ENCODE results near the gene CELSR1. TPM values are rescaled to one million over a fixed set of nuclear protein-coding genes. Genes with fewer than 3 reads are reported as not detected.

CELSR1 gene
- total and polyA plus RNA-seq, 2 donors from 2014 or later = 15.7 to 49.9 TPM

- H3K36me3 ChIP-seq (ENCODE audit: control insufficient read depth in 2 of 3, insufficient read depth in 3 of 3, low read length in 3 of 3) = peaks cover 3 to 59% (median 38%) of the 10 kb centered on the region in 3 donors
- intact Hi-C loops (cut with DNase I) = no loop called here
- TF ChIP-seq, protein P1, sequence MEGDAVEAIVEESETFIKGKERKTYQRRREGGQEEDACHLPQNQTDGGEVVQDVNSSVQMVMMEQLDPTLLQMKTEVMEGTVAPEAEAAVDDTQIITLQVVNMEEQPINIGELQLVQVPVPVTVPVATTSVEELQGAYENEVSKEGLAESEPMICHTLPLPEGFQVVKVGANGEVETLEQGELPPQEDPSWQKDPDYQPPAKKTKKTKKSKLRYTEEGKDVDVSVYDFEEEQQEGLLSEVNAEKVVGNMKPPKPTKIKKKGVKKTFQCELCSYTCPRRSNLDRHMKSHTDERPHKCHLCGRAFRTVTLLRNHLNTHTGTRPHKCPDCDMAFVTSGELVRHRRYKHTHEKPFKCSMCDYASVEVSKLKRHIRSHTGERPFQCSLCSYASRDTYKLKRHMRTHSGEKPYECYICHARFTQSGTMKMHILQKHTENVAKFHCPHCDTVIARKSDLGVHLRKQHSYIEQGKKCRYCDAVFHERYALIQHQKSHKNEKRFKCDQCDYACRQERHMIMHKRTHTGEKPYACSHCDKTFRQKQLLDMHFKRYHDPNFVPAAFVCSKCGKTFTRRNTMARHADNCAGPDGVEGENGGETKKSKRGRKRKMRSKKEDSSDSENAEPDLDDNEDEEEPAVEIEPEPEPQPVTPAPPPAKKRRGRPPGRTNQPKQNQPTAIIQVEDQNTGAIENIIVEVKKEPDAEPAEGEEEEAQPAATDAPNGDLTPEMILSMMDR (IDR thresholded peaks at IDR 0.05; ENCODE audit: borderline replicate concordance, extremely low read depth, insufficient read depth) = no peak
Observed at GRCh38 chr22:46351767-46352166, 185.7 kb downstream of the CELSR1 start.

DNA sequence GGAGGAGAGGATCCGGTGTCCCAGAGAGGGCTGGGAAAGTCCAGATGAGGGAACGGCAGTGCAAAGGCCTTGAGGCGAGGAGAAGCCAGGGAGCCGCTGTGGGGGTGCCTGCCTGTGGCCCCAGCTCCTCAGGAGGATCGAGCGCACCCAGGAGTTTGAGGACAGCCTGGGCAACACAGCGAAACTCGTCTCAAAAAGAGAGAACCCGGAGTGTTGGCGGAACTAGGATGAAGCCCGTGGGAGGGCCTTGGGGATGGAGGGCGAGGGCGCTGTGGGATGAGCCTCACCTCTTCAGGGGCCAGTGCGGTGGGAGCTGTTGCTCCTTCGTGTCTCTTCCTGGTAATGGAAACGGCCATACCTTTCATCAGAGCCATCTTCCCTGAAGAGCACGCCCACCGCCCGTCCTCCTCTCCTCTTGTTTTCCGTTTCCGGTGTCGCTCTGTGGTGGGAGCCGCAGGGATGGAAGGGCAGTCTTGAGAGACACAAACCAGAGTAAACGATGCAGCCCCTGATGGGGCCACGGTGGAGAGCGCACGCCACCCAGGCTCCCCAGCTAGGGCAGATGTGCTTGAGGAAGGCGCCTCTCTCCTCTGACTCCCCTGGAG lies 186.2 kb downstream of the CELSR1 start:
- Histone ChIP-seq H3K9ac (ENCODE audit: low read length in 3 of 3) (no peak overlapping the region), H3K9me3 (ENCODE audit: control insufficient read depth in 2 of 3, insufficient read depth in 1 of 3, low read length in 3 of 3) (no peaks in the 10 kb centered on the region), H3K27ac (ENCODE audit: low read depth in 2 of 2, low read length in 2 of 2) (no peak overlapping the region), H3K36me3 (ENCODE audit: control insufficient read depth in 2 of 3, insufficient read depth in 3 of 3, low read length in 3 of 3) (peaks cover 3 to 65% (median 42%) of the 10 kb centered on the region in 3 donors), H3K4me3 (ENCODE audit: low read length in 3 of 3) (no peak overlapping the region), H3K4me1 (ENCODE audit: control insufficient read depth in 2 of 3, insufficient read depth in 2 of 3, low read depth in 1 of 3, low read length in 3 of 3) (no peaks in the 10 kb centered on the region), H3K27me3 (ENCODE audit: control insufficient read depth, insufficient read depth, low read length) (no peaks in the 10 kb centered on the region)
- TF ChIP-seq, protein P1 (IDR thresholded peaks at IDR 0.05; ENCODE audit: borderline replicate concordance, extremely low read depth, insufficient read depth) = no peak
- intact Hi-C loops (cut with DNase I) = no loop called here
- DNase-seq = peak in 2 of 5 donors; percentile 13 to 68
- no peak for FAIRE-seq

More at GRCh38 chr22:46351767-46352166, 185.7 kb downstream of the CELSR1 start:
- Histone ChIP-seq H3K9ac (ENCODE audit: low read length in 3 of 3) (no peak overlapping the region), H3K27ac (ENCODE audit: low read depth in 2 of 2, low read length in 2 of 2) (no peak overlapping the region), H3K4me1 (ENCODE audit: control insufficient read depth in 2 of 3, insufficient read depth in 2 of 3, low read depth in 1 of 3, low read length in 3 of 3) (no peaks in the 10 kb centered on the region), H3K9me3 (ENCODE audit: control insufficient read depth in 2 of 3, insufficient read depth in 1 of 3, low read length in 3 of 3) (no peaks in the 10 kb centered on the region), H3K27me3 (ENCODE audit: control insufficient read depth, insufficient read depth, low read length) (no peaks in the 10 kb centered on the region), H3K4me3 (ENCODE audit: low read length in 3 of 3) (no peak overlapping the region)
- no peak for FAIRE-seq
- DNase-seq = peak in 1 of 5 donors; percentile 51

GRCh38 chr22:46350646-46351045 lies 186.8 kb downstream of the CELSR1 start:
- H3K4me3 ChIP-seq (ENCODE audit: low read length in 3 of 3) = no peak overlapping the region
- no peak overlapping the region for H3K9ac ChIP-seq (ENCODE audit: low read length in 3 of 3)
- intact Hi-C loops (cut with DNase I) = no loop called here
- no peak overlapping the region for H3K27ac ChIP-seq (ENCODE audit: low read depth in 2 of 2, low read length in 2 of 2)
- peaks cover 3 to 66% (median 43%) of the 10 kb centered on the region in 3 donors for H3K36me3 ChIP-seq (ENCODE audit: control insufficient read depth in 2 of 3, insufficient read depth in 3 of 3, low read length in 3 of 3)
- no peaks in the 10 kb centered on the region for H3K4me1 ChIP-seq (ENCODE audit: control insufficient read depth in 2 of 3, insufficient read depth in 2 of 3, low read depth in 1 of 3, low read length in 3 of 3)
- H3K9me3 ChIP-seq (ENCODE audit: control insufficient read depth in 2 of 3, insufficient read depth in 1 of 3, low read length in 3 of 3) = no peaks in the 10 kb centered on the region
- no peaks in the 10 kb centered on the region for H3K27me3 ChIP-seq (ENCODE audit: control insufficient read depth, insufficient read depth, low read length)
- FAIRE-seq (no peak), DNase-seq (peak in 1 of 5 donors; percentile 59)
- TF ChIP-seq, protein P1 (IDR thresholded peaks at IDR 0.05; ENCODE audit: borderline replicate concordance, extremely low read depth, insufficient read depth) = no peak

Measured in kidney (tissue), 14 donors.